Measurements from ENCODE around the gene CERS5. TPM values are rescaled to one million over a fixed set of nuclear protein-coding genes. Genes with fewer than 3 reads are reported as not detected.

CERS5 gene
- total RNA-seq, 1 experiment from 2014 or later = 28.2 TPM

DNA sequence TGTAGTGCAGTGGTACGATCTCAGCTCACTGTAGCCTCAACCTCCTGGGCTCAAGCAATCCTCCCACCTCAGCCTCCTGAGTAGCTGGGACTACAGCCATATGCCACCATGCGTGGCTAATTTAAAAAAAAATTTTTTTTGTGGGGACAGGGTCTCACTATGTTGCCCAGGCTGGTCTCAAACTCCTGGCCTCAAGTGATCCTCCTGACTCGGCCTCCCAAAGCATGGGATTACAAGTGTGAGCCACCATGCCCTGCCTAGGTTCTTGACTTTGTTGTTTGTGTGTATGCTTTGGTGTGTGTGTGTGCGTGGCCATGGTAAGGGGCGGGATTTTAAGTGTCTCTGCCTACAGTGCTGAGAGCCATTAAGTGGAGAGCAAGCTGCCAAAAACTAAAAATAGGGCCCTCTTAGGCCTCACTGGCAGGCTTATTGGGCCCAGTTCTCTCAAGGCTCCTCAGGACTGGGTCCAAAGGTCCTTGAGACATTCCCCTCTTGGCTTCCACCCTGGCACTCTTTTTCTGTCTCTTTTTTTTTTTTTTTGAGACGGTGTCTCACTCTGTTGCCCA, 50.0 kb downstream of the CERS5 start:
- H3K4me3 Mint-ChIP-seq (ENCODE audit: low read depth, unreplicated experiment) = no peak overlapping the region
- no peak for DNase-seq
- peaks cover 27% of the 10 kb centered on the region for H3K36me3 Mint-ChIP-seq (ENCODE audit: insufficient read depth, unreplicated experiment)
- intact Hi-C loops (cut with micrococcal nuclease; ENCODE audit: unreplicated experiment) = no loop called here
- CTCF ChIA-PET = no interaction called here
- H3K27me3 Mint-ChIP-seq (ENCODE audit: unreplicated experiment) = no peaks in the 10 kb centered on the region
- no peaks in the 10 kb centered on the region for H3K9me3 Mint-ChIP-seq (ENCODE audit: low read depth, unreplicated experiment)
- H3K27ac Mint-ChIP-seq (ENCODE audit: unreplicated experiment) = no peak overlapping the region
- H3K4me1 Mint-ChIP-seq (ENCODE audit: low read depth, unreplicated experiment) = no peaks in the 10 kb centered on the region
- TF ChIP-seq, protein P1, sequence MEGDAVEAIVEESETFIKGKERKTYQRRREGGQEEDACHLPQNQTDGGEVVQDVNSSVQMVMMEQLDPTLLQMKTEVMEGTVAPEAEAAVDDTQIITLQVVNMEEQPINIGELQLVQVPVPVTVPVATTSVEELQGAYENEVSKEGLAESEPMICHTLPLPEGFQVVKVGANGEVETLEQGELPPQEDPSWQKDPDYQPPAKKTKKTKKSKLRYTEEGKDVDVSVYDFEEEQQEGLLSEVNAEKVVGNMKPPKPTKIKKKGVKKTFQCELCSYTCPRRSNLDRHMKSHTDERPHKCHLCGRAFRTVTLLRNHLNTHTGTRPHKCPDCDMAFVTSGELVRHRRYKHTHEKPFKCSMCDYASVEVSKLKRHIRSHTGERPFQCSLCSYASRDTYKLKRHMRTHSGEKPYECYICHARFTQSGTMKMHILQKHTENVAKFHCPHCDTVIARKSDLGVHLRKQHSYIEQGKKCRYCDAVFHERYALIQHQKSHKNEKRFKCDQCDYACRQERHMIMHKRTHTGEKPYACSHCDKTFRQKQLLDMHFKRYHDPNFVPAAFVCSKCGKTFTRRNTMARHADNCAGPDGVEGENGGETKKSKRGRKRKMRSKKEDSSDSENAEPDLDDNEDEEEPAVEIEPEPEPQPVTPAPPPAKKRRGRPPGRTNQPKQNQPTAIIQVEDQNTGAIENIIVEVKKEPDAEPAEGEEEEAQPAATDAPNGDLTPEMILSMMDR (IDR thresholded peaks at IDR 0.05; ENCODE audit: unreplicated experiment) = no peak
- no TSS peak for BruUV-seq (replicated peaks)

DNA sequence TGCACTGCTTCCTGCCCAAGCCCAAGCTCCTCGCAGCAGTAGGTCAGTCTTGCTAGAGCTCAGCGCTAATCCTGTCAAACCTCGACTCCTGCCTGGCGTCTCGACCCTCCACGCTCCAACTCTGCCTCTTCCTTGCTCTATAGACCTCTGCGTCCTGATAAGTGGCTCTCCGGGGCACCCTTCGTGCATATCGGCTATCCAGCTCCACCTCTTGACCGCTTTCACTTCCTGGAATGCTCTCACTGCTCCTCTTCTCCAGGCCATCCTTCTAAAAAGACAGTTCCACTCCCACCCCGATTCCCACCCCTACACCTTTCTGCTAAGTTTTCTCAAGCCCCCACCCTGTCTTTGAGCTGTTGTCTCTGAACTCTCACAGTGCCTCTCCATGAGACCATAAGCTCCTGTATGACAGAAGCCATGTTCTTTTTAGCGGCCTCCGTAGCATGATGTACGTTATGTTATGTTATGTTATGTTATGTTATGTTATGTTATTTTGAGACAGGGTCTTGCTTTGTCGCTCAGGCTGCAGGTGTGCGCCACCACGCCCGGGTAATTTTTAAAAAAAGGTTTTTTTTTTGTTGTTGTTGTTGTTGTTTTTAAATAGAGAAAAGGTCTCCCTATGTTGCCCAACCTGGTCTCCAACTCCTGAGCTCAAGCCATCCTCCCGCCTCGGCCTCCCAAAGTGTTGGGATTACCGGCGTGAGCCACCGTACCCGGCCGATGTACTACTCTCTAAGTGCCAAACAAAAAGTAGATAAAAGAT, 54.5 kb downstream of the CERS5 start:
- TSS peak; percentile 50 for BruUV-seq (replicated peaks)
- H3K27me3 Mint-ChIP-seq (ENCODE audit: unreplicated experiment) = no peaks in the 10 kb centered on the region
- H3K9me3 Mint-ChIP-seq (ENCODE audit: low read depth, unreplicated experiment) = no peaks in the 10 kb centered on the region
- DNase-seq = peak; percentile 20
- H3K4me1 Mint-ChIP-seq (ENCODE audit: low read depth, unreplicated experiment) = peaks cover 11% of the 10 kb centered on the region
- H3K4me3 Mint-ChIP-seq (ENCODE audit: low read depth, unreplicated experiment) = peak overlapping the region; percentile 98
- CTCF ChIA-PET = interaction anchor here (1.1 to 2.2 kb wide), 9 partner anchors 7 to 63 kb away, joined by 3 to 10 read pairs (median 5); partner anchors contain the start of gene CERS5
- peaks cover 32% of the 10 kb centered on the region for H3K36me3 Mint-ChIP-seq (ENCODE audit: insufficient read depth, unreplicated experiment)
- peak overlapping the region; percentile 98 for H3K27ac Mint-ChIP-seq (ENCODE audit: unreplicated experiment)
- intact Hi-C loops (cut with micrococcal nuclease; ENCODE audit: unreplicated experiment) = no loop called here
- TF ChIP-seq, protein P1 (IDR thresholded peaks at IDR 0.05; ENCODE audit: unreplicated experiment) = no peak

DNA sequence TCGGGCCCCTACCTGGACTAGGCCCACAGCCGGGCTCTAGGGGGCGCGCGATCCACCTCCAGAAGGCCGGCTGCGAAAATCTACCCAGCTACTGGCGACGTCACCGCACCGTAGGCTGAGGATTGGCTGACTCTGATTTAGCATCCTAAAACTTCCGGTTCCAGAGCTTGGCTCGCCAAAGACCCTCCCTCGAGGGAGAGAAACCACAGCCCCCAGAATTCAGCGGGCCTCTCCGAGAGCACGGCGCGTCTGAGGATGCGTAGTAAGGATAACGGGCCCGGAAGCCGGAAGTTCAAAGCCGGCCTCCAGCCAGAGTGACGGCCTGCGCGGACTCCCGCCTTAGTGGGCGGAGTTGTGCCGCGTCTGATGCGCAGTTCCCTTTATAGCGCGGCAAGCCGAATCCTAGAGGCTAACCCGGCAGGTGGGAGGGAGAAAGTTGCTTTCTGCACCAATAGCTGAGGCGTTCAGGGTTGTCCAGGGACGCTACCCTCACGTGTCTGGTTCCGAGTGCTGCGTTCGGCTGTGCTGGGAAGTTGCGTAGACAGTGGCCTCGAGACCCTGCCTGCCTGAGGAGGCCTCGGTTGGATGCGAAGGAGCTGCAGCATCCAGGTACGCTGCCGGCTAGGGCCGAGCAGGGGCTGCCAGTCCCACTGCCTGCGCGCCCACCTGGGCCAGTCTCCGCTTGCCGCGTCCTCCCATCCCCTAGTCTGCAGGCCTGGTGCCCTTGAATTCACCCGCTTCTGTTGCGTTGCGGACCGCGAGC, 55.3 kb downstream of the CERS5 start, which contains the start of gene COX14:
TSS of gene COX14 (plus strand) at position 544 of the 763 bp plus-strand sequence. CDS start 7,808 bp downstream, outside the sequence.
- peaks cover 11% of the 10 kb centered on the region for H3K4me1 Mint-ChIP-seq (ENCODE audit: low read depth, unreplicated experiment)
- peak; percentile 94 for DNase-seq
- TF ChIP-seq, protein P1 (IDR thresholded peaks at IDR 0.05; ENCODE audit: unreplicated experiment) = peak; percentile 58
- BruUV-seq (replicated peaks) = no TSS peak
- H3K36me3 Mint-ChIP-seq (ENCODE audit: insufficient read depth, unreplicated experiment) = peaks cover 32% of the 10 kb centered on the region
- H3K27ac Mint-ChIP-seq (ENCODE audit: unreplicated experiment) = peak within 1 kb of the TSS; percentile 98
- no peaks in the 10 kb centered on the region for H3K9me3 Mint-ChIP-seq (ENCODE audit: low read depth, unreplicated experiment)
- no peaks in the 10 kb centered on the region for H3K27me3 Mint-ChIP-seq (ENCODE audit: unreplicated experiment)
- CTCF ChIA-PET = interaction anchor here (0.6 to 2.6 kb wide), 17 partner anchors 8 to 656 kb away, joined by 3 to 10 read pairs (median 5); partner anchors contain the start of genes CERS5, DIP2B, FAM186A and SMARCD1
- H3K4me3 Mint-ChIP-seq (ENCODE audit: low read depth, unreplicated experiment) = peak within 1 kb of the TSS; percentile 98
- intact Hi-C loops (cut with micrococcal nuclease; ENCODE audit: unreplicated experiment) = no loop called here

DNA sequence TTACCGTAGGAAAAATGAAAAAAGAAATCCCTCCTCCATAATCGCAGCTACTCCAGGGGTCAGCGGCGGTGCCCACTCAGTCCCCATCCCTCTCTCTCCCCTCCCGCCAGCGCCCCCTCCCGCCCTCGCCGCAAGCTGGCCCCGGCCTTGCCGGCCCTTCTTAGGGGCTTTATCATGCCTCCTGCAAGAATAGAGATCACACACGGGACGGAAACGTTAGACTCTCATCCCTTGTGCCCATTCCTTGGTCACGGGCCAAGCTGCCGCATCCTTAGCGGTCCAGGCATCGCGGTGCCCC, 55.8 kb downstream of the CERS5 start:
- Mint-ChIP-seq H3K27ac (ENCODE audit: unreplicated experiment) (peak overlapping the region; percentile 98), H3K36me3 (ENCODE audit: insufficient read depth, unreplicated experiment) (peaks cover 32% of the 10 kb centered on the region), H3K4me3 (ENCODE audit: low read depth, unreplicated experiment) (peak overlapping the region; percentile 98), H3K4me1 (ENCODE audit: low read depth, unreplicated experiment) (peaks cover 11% of the 10 kb centered on the region), H3K9me3 (ENCODE audit: low read depth, unreplicated experiment) (no peaks in the 10 kb centered on the region), H3K27me3 (ENCODE audit: unreplicated experiment) (no peaks in the 10 kb centered on the region)
- CTCF ChIA-PET = interaction anchor here (0.6 to 2.6 kb wide), 15 partner anchors 9 to 657 kb away, joined by 3 to 10 read pairs (median 5); partner anchors contain the start of genes CERS5, DIP2B, FAM186A and SMARCD1
- DNase-seq = no peak
- intact Hi-C loops (cut with micrococcal nuclease; ENCODE audit: unreplicated experiment) = no loop called here
- no TSS peak for BruUV-seq (replicated peaks)
- TF ChIP-seq, protein P1 (IDR thresholded peaks at IDR 0.05; ENCODE audit: unreplicated experiment) = no peak

Data from Calu3 (cell line).